22Rv1 (cell line): ENCODE results near the gene SERPINA12.

ENCODE experiments used
- ZFX ChIP-seq: fragments of 450-650 bp; IDR thresholded peaks from 2 replicates; pipeline ENCODE4 v1.6.1; 2017; ENCODE audit warnings: antibody characterized with exemption, borderline replicate concordance
- TF ChIP-seq, protein P1 (sequence below): fragments of 450-650 bp; IDR thresholded peaks from 2 replicates; pipeline ENCODE4 v1.5.1; 2017; ENCODE audit warnings: mild to moderate bottlenecking

DNA sequence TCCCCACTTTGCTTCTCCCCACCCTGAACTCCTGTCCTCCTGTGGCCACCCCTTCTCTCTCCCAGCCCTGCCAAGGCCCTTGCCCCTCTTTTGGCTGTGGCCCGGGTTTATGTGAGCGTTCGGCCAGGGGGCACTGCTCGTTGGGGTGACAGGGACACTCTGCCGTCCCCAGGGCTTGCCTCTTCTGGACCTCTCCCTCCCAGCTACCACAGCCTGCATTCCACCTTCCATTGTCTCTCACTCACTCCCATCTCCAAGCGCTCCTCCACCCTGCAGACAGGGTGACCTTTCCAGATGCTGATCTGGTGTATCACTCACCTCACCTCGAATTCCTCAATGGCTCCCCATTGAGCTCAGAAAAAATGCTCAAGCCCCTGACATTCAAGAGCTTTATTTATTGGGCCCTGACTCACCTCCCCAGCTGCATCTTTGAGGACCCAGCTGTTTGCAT lies 34.7 kb downstream of the SERPINA12 start:
- TF ChIP-seq, protein P1, sequence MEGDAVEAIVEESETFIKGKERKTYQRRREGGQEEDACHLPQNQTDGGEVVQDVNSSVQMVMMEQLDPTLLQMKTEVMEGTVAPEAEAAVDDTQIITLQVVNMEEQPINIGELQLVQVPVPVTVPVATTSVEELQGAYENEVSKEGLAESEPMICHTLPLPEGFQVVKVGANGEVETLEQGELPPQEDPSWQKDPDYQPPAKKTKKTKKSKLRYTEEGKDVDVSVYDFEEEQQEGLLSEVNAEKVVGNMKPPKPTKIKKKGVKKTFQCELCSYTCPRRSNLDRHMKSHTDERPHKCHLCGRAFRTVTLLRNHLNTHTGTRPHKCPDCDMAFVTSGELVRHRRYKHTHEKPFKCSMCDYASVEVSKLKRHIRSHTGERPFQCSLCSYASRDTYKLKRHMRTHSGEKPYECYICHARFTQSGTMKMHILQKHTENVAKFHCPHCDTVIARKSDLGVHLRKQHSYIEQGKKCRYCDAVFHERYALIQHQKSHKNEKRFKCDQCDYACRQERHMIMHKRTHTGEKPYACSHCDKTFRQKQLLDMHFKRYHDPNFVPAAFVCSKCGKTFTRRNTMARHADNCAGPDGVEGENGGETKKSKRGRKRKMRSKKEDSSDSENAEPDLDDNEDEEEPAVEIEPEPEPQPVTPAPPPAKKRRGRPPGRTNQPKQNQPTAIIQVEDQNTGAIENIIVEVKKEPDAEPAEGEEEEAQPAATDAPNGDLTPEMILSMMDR: no peak
- TF ChIP-seq ZFX: no peak
